ENCODE measurements around the gene MEG3. TPM values are rescaled to one million over a fixed set of nuclear protein-coding genes. Genes with fewer than 3 reads are reported as not detected.

MEG3 gene
- total and polyA plus RNA-seq, 2 of the 4 experiments (the other 2 are of a cell fraction) = 31.5 to 556 TPM

DNA sequence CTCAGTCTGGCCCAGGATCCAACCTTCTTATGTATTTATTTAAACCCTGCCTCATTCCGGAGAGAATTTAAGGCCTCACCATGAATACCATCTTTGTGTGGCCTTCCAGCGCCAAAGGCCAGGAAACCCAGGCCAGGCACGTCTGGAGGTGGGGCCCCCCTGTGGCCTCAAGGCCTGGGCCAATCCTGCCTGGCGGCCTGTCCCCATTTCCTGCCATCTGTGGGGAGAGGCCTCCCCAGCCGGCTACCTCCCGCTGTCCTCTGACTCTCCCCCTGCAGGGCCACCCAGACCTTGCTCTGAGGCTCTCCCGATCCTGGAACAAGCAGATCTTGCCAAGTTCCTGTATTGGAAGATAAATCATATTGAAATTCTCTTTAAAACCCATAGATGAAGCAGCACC, 37.4 kb upstream of the MEG3 start:
- Histone ChIP-seq H2AK9ac (replicated peaks; ENCODE audit: low read depth, low read length, poor library complexity) (no peak overlapping the region), H2BK120ac (ENCODE audit: low read depth, low read length) (no peak overlapping the region), H2AK5ac (ENCODE audit: low read depth, low read length) (no peak overlapping the region), H2AFZ (replicated peaks; ENCODE audit: low read length, poor library complexity) (peak overlapping the region; percentile 65), H3K36me3 (ENCODE audit: control insufficient read depth, insufficient read depth, low read length) (no peaks in the 10 kb centered on the region), H2BK5ac (ENCODE audit: low read depth, low read length, poor library complexity, severe bottlenecking) (no peak overlapping the region), H4K5ac (ENCODE audit: low read depth, low read length) (no peak overlapping the region), H3K9ac (ENCODE audit: low read depth, low read length) (no peak overlapping the region), H3K4me1 (ENCODE audit: control insufficient read depth, insufficient read depth, low read length) (no peaks in the 10 kb centered on the region), H3K18ac (ENCODE audit: low read depth, low read length) (no peak overlapping the region), H4K91ac (ENCODE audit: insufficient read depth, low read depth, low read length) (no peak overlapping the region), H3K23ac (ENCODE audit: low read depth, low read length) (no peak overlapping the region), H4K8ac (ENCODE audit: low read depth in 2 of 2, low read length in 2 of 2) (no peak overlapping the region), H2BK20ac (ENCODE audit: low read depth, low read length) (no peak overlapping the region), H3K9me3 (ENCODE audit: control insufficient read depth, insufficient read depth, low read length) (no peaks in the 10 kb centered on the region), H3K4ac (ENCODE audit: low read depth, low read length) (no peak overlapping the region), H3K14ac (replicated peaks; ENCODE audit: low read depth, low read length) (no peak overlapping the region), H3K27ac (ENCODE audit: insufficient read depth, low read length) (no peak overlapping the region), H3K9me1 (ENCODE audit: insufficient read depth, low read length) (no peaks in the 10 kb centered on the region), H3K4me3 (ENCODE audit: insufficient read depth, low read depth, low read length) (no peak overlapping the region), H3K27me3 (ENCODE audit: control insufficient read depth, insufficient read depth, low read length) (peaks cover 45% of the 10 kb centered on the region), H3K4me2 (ENCODE audit: low read depth, low read length) (no peak overlapping the region), H3K56ac (ENCODE audit: extremely low read depth, insufficient read depth, low read length) (no peak overlapping the region), H2BK15ac (ENCODE audit: low read depth, low read length) (no peak overlapping the region), H3K79me1 (ENCODE audit: low read depth in 1 of 2, low read length in 2 of 2) (no peaks in the 10 kb centered on the region), H4K20me1 (ENCODE audit: insufficient read depth, low read length) (no peaks in the 10 kb centered on the region)
- TF ChIP-seq CHD1 (IDR thresholded peaks at IDR 0.05; ENCODE audit: low read depth, low read length) (no peak), SMC3 (IDR thresholded peaks at IDR 0.05; ENCODE audit: low read depth, low read length) (no peak), RAD21 (IDR thresholded peaks at IDR 0.05; ENCODE audit: low read length) (no peak), MXI1 (IDR thresholded peaks at IDR 0.05; ENCODE audit: borderline replicate concordance, low read depth, low read length) (no peak), MAZ (IDR thresholded peaks at IDR 0.05; ENCODE audit: borderline replicate concordance, low read depth, low read length) (no peak), NFE2L2 (IDR thresholded peaks at IDR 0.05; ENCODE audit: low read depth, low read length) (no peak), CEBPB (IDR thresholded peaks at IDR 0.05; ENCODE audit: low read depth, low read length) (no peak), POLR2A (IDR thresholded peaks at IDR 0.05; ENCODE audit: low read depth, low read length) (no peak), RCOR1 (IDR thresholded peaks at IDR 0.05; ENCODE audit: insufficient replicate concordance, low read length) (no peak), FOS (IDR thresholded peaks at IDR 0.05; ENCODE audit: low read depth, low read length) (no peak), MAFK (IDR thresholded peaks at IDR 0.05; ENCODE audit: low read depth, low read length) (no peak)
- TF ChIP-seq, protein P1, sequence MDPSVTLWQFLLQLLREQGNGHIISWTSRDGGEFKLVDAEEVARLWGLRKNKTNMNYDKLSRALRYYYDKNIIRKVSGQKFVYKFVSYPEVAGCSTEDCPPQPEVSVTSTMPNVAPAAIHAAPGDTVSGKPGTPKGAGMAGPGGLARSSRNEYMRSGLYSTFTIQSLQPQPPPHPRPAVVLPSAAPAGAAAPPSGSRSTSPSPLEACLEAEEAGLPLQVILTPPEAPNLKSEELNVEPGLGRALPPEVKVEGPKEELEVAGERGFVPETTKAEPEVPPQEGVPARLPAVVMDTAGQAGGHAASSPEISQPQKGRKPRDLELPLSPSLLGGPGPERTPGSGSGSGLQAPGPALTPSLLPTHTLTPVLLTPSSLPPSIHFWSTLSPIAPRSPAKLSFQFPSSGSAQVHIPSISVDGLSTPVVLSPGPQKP (IDR thresholded peaks at IDR 0.05; ENCODE audit: borderline replicate concordance, low read depth, low read length) = no peak
- TF ChIP-seq, protein P2, sequence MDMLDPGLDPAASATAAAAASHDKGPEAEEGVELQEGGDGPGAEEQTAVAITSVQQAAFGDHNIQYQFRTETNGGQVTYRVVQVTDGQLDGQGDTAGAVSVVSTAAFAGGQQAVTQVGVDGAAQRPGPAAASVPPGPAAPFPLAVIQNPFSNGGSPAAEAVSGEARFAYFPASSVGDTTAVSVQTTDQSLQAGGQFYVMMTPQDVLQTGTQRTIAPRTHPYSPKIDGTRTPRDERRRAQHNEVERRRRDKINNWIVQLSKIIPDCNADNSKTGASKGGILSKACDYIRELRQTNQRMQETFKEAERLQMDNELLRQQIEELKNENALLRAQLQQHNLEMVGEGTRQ (IDR thresholded peaks at IDR 0.05; ENCODE audit: low read depth, low read length) = no peak
- TF ChIP-seq, protein P3, sequence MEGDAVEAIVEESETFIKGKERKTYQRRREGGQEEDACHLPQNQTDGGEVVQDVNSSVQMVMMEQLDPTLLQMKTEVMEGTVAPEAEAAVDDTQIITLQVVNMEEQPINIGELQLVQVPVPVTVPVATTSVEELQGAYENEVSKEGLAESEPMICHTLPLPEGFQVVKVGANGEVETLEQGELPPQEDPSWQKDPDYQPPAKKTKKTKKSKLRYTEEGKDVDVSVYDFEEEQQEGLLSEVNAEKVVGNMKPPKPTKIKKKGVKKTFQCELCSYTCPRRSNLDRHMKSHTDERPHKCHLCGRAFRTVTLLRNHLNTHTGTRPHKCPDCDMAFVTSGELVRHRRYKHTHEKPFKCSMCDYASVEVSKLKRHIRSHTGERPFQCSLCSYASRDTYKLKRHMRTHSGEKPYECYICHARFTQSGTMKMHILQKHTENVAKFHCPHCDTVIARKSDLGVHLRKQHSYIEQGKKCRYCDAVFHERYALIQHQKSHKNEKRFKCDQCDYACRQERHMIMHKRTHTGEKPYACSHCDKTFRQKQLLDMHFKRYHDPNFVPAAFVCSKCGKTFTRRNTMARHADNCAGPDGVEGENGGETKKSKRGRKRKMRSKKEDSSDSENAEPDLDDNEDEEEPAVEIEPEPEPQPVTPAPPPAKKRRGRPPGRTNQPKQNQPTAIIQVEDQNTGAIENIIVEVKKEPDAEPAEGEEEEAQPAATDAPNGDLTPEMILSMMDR (conservative IDR thresholded peaks at IDR 0.05; ENCODE audit: low read depth, low read length) = no peak
- in situ Hi-C loops (cut with MboI; ENCODE audit: low sequenced_read_pairs) (no loop called here), intact Hi-C loops (cut with micrococcal nuclease) (no loop called here), dilution Hi-C loops (cut with HindIII; ENCODE audit: low sequenced_read_pairs, unreplicated experiment) (no loop called here)
- no peak for ATAC-seq (ENCODE audit: low read depth)
- BruUV-seq (replicated peaks) = no TSS peak
- DNase-seq = no peak
- WGBS, 2 experiments (ENCODE audit: extremely low coverage in 2 of 2, insufficient read length in 1 of 2) = 67% methylated on average over 1 of the region's 7 CpGs; no CpG with 5 or more reads in 1 of the 2 experiments
- POLR2A ChIA-PET (ENCODE audit: unreplicated experiment) = no interaction called here
- CTCF ChIA-PET = interaction anchor here (1.1 kb wide), 1 partner anchor 405 kb away, joined by 3 read pairs; no protein-coding TSS in a partner anchor
